BJ (cell line): Measurements from ENCODE around the gene PLD2. TPM values are rescaled to one million over a fixed set of nuclear protein-coding genes. Genes with fewer than 3 reads are reported as not detected.

ENCODE experiments used
- CTCF ChIA-PET: fragments of 350-600 bp; formaldehyde crosslinking; extraction: SDS; loops from one replicate; lab custom pipeline; 2021; ENCODE audit warnings: antibody characterized with exemption, inconsistent platforms; lab: Yijun Ruan, JAX
- POLR2A ChIA-PET: fragments of 300-600 bp; sonication (Branson Sonifier 250); formaldehyde crosslinking; extraction: SDS; loops from one replicate; lab custom pipeline; 2021; ENCODE audit warnings: antibody characterized with exemption; lab: Charles Lee
- DNase-seq: peaks from one replicate; pipeline ENCODE4 v3.0.0-alpha.2; 2011; ENCODE audit warnings: low read depth
- H3K27me3 ChIP-seq: 2 replicates; pipeline ENCODE4 v1.6.0; 2011; ENCODE audit warnings: low read length; ENCODE audit not compliant: control insufficient read depth, insufficient read depth
- H3K36me3 ChIP-seq: 2 replicates; pipeline ENCODE4 v1.5.1; 2011; ENCODE audit warnings: low read length; ENCODE audit not compliant: control insufficient read depth, insufficient read depth
- H3K4me3 ChIP-seq: 2 replicates; pipeline ENCODE4 v1.5.1; 2011; ENCODE audit warnings: low read depth, mild to moderate bottlenecking, control low read depth, low read length
- CTCF ChIP-seq: IDR thresholded peaks from 2 replicates; pipeline ENCODE4 v1.5.1; 2011; ENCODE audit warnings: low read depth, mild to moderate bottlenecking, control low read depth, inconsistent platforms, low read length, moderate library complexity; ENCODE audit not compliant: insufficient read depth
- polyA plus RNA-seq: library from polyadenylated mRNA; depleted of rRNA; stranded (reverse); fragments of >200 nt; gene quantifications from 2 replicates; pipeline ENCODE4 v1.2.3, GENCODE V29; 2011

Gene PLD2
- polyA plus RNA-seq, 1 experiment: 34.1 TPM

GRCh38 chr17:4766723-4767122 is 40.2 kb upstream of the PLD2 start:
- Histone ChIP-seq H3K36me3 (no peaks in the 10 kb centered on the region), H3K27me3 (peaks cover 3% of the 10 kb centered on the region; the same call in 1 of the 2 replicates), H3K4me3 (no peak overlapping the region)
- CTCF ChIA-PET: interaction anchor here (0.6 kb wide), 1 partner anchor 159 kb away, joined by 3 read pairs; no protein-coding TSS in a partner anchor
- DNase-seq: no peak
- POLR2A ChIA-PET: no interaction called here
- TF ChIP-seq CTCF: no peak

- CTCF ChIA-PET: interaction anchor here (1.1 kb wide), 1 partner anchor 9 kb away, joined by 3 read pairs; no protein-coding TSS in a partner anchor
- Histone ChIP-seq H3K4me3 (no peak overlapping the region), H3K27me3 (peaks cover 6% of the 10 kb centered on the region), H3K36me3 (no peaks in the 10 kb centered on the region)
- no peak for TF ChIP-seq CTCF
- DNase-seq: no peak
- POLR2A ChIA-PET: no interaction called here
These were observed 38.7 kb upstream of the PLD2 start for GRCh38 chr17:4768298-4768697.

- TF ChIP-seq CTCF: no peak
- CTCF ChIA-PET: interaction anchor here (0.8 kb wide), 1 partner anchor 26 kb away, joined by 3 read pairs; no protein-coding TSS in a partner anchor
- POLR2A ChIA-PET: no interaction called here
- peaks cover 8% of the 10 kb centered on the region for H3K27me3 ChIP-seq
- no peaks in the 10 kb centered on the region for H3K36me3 ChIP-seq
- no peak for DNase-seq
- H3K4me3 ChIP-seq: no peak overlapping the region
These were observed 37.3 kb upstream of the PLD2 start for GRCh38 chr17:4769628-4770027.

GRCh38 chr17:4771519-4772234 is 35.3 kb upstream of the PLD2 start, which contains the start of gene TM4SF5:
TSS of gene TM4SF5 (plus strand) at chr17:4771886. CDS start at chr17:4771923, 37 bp downstream.
- Histone ChIP-seq H3K36me3 (no peaks in the 10 kb centered on the region), H3K27me3 (peaks cover 8% of the 10 kb centered on the region), H3K4me3 (no peak within 1 kb of the TSS)
- DNase-seq: no peak
- ChIA-PET POLR2A (no interaction called here), CTCF (interaction anchor here (1.3 kb wide), 1 partner anchor 16 kb away, joined by 4 read pairs; no protein-coding TSS in a partner anchor)
- TF ChIP-seq CTCF: no peak

GRCh38 chr17:4772235-4772613 is 34.7 kb upstream of the PLD2 start:
- H3K27me3 ChIP-seq: peaks cover 8% of the 10 kb centered on the region
- ChIA-PET CTCF (no interaction called here), POLR2A (no interaction called here)
- DNase-seq: no peak
- TF ChIP-seq CTCF: no peak
- no peak overlapping the region for H3K4me3 ChIP-seq
- H3K36me3 ChIP-seq: no peaks in the 10 kb centered on the region
